Motor neuron (in vitro differentiated cells): ENCODE data around the gene FGG. TPM values are rescaled to one million over a fixed set of nuclear protein-coding genes. Genes with fewer than 3 reads are reported as not detected.

ENCODE experiments used
- ATAC-seq, 8 experiments: fragments of 200-7000 bp; cut with Tn5 transposase; replicated peaks in 6 of 8; 2 replicates each; pipeline ENCODE4 v1.8.0; 2021; ENCODE audit warnings: mild to moderate bottlenecking in 8 of 8, moderate library complexity in 8 of 8
- H3K27ac ChIP-seq, 2 donors: fragments of 250-450 bp; sonication (Bioruptor Pico); 2 replicates each; pipeline ENCODE4 v1.9.0; 2021; ENCODE audit warnings: antibody characterized with exemption in 2 of 2, mild to moderate bottlenecking in 2 of 2, moderate library complexity in 1 of 2
- H3K4me1 ChIP-seq, 2 donors: fragments of 250-450 bp; sonication (Bioruptor Pico); replicated peaks in 1 of 2; 2 replicates each; pipeline ENCODE4 v1.6.1; 2021; ENCODE audit warnings: antibody characterized with exemption in 2 of 2, mild to moderate bottlenecking in 2 of 2, moderate library complexity in 1 of 2
- H3K4me3 ChIP-seq, 5 donors: fragments of 250-450 bp; sonication (Bioruptor Pico); 2 replicates each; pipeline ENCODE4 v1.9.0; 2021; ENCODE audit warnings: antibody characterized with exemption in 5 of 5, mild to moderate bottlenecking in 5 of 5, moderate library complexity in 4 of 5
- WGBS, 10 experiments: fragments of 450-650 bp; shearing (Covaris generic); methylation state at CpG; one replicate each; pipeline ENCODE4 v1.0.0; 2022; 5-methylcytosine and 5-hydroxymethylcytosine counted together
- in situ Hi-C, 9 experiments: fragments of 400-800 bp; cut with MboI; loops; one replicate each; pipeline ENCODE4 v1.15.0; 2021; ENCODE audit warnings: low sequenced_read_pairs in 9 of 9, low pct_unique_long_range_greater_than_20kb in 2 of 9; ENCODE audit not compliant: unreplicated experiment in 9 of 9
- total RNA-seq, 8 experiments: library from RNA; unstranded; fragments of 300-600 nt; gene quantifications; 2 replicates each; pipeline versions ENCODE4 v1.2.3 to v1.2.4, GENCODE V29; 2022

The FGG gene
- total RNA-seq, 8 experiments from 2014 or later = 0.43 to 2.0 TPM; not detected in 6

GRCh38 chr4:154574311-154574710, 38.1 kb downstream of the FGG start:
- in situ Hi-C loops = loop anchor here in 2 of 9 experiments (25.0 kb wide), 2 partner anchors 213 to 788 kb away; partner anchors contain the start of gene RBM46 (in 1 of the 2)
- WGBS, 10 experiments = 13 to 100% (median 95%) methylated on average over 1 to 3 of the region's 3 CpGs
- Histone ChIP-seq H3K4me3 (no peak overlapping the region), H3K27ac (no peak overlapping the region), H3K4me1 (no peaks in the 10 kb centered on the region)
- ATAC-seq = peak in 1 of 8 experiments; percentile 42

GRCh38 chr4:154573190-154573870, 39.1 kb downstream of the FGG start:
- 33 to 100% (median 83%) methylated on average over 1 to 4 of the region's 5 CpGs for WGBS, 10 experiments
- no peaks in the 10 kb centered on the region for H3K4me1 ChIP-seq
- peak in 2 of 8 experiments; percentile 86 to 87 for ATAC-seq
- H3K4me3 ChIP-seq = no peak overlapping the region
- in situ Hi-C loops = loop anchor here in 2 of 9 experiments (25.0 kb wide), 2 partner anchors 214 to 789 kb away; partner anchors contain the start of gene RBM46 (in 1 of the 2)
- no peak overlapping the region for H3K27ac ChIP-seq

- no peak for ATAC-seq
- no peak overlapping the region for H3K27ac ChIP-seq
- no peak overlapping the region for H3K4me3 ChIP-seq
- 43 to 100% (median 96%) methylated on average over 1 to 5 of the region's 5 CpGs for WGBS, 10 experiments
- in situ Hi-C loops = loop anchor here in 2 of 9 experiments (25.0 kb wide), 2 partner anchors 218 to 793 kb away; partner anchors contain the start of gene RBM46 (in 1 of the 2)
- H3K4me1 ChIP-seq = no peaks in the 10 kb centered on the region
Measured at GRCh38 chr4:154569584-154569983, 42.9 kb downstream of the FGG start.

- in situ Hi-C loops = loop anchor here in 2 of 9 experiments (25.0 kb wide), 2 partner anchors 218 to 793 kb away; partner anchors contain the start of gene RBM46 (in 1 of the 2)
- ATAC-seq = no peak
- no peaks in the 10 kb centered on the region for H3K4me1 ChIP-seq
- 8 to 97% (median 69%) methylated on average over 1 to 3 of the region's 3 CpGs for WGBS, 10 experiments
- no peak overlapping the region for H3K4me3 ChIP-seq
- H3K27ac ChIP-seq = no peak overlapping the region
Measured at GRCh38 chr4:154569028-154569427, 43.4 kb downstream of the FGG start.

- in situ Hi-C loops = loop anchor here in 2 of 9 experiments (25.0 kb wide), 2 partner anchors 221 to 796 kb away; partner anchors contain the start of gene RBM46 (in 1 of the 2)
- ATAC-seq = peak in 1 of 8 experiments; percentile 53
Measured at GRCh38 chr4:154566639-154567204, 45.7 kb downstream of the FGG start.

GRCh38 chr4:154565704-154566103, 46.8 kb downstream of the FGG start:
- no peak overlapping the region for H3K4me3 ChIP-seq
- no peak for ATAC-seq
- in situ Hi-C loops = loop anchor here in 2 of 9 experiments (25.0 kb wide), 2 partner anchors 222 to 797 kb away; partner anchors contain the start of gene RBM46 (in 1 of the 2)
- H3K27ac ChIP-seq = no peak overlapping the region
- WGBS, 10 experiments = 33 to 100% (median 84%) methylated on average over 1 to 5 of the region's 6 CpGs; no CpG with 5 or more reads in 1 of the 10 experiments
- no peaks in the 10 kb centered on the region for H3K4me1 ChIP-seq

More at GRCh38 chr4:154566639-154567204, 45.7 kb downstream of the FGG start:
- Histone ChIP-seq H3K4me3 (no peak overlapping the region), H3K4me1 (no peaks in the 10 kb centered on the region), H3K27ac (no peak overlapping the region)
- 18 to 97% (median 63%) methylated on average over 1 to 5 of the region's 5 CpGs for WGBS, 10 experiments

- H3K4me3 ChIP-seq = no peak overlapping the region
- in situ Hi-C loops = loop anchor here in 2 of 9 experiments (25.0 kb wide), 2 partner anchors 223 to 798 kb away; partner anchors contain the start of gene RBM46 (in 1 of the 2)
- H3K27ac ChIP-seq = no peak overlapping the region
- H3K4me1 ChIP-seq = no peaks in the 10 kb centered on the region
- WGBS, 10 experiments = 25 to 100% (median 80%) methylated on average over 1 of the region's 1 CpG; no CpG with 5 or more reads in 1 of the 10 experiments
- no peak for ATAC-seq
Measured at GRCh38 chr4:154564311-154564710, 48.1 kb downstream of the FGG start.

- Histone ChIP-seq H3K4me3 (no peak within 1 kb of the TSS), H3K4me1 (no peaks in the 10 kb centered on the region), H3K27ac (no peak within 1 kb of the TSS)
- no peak for ATAC-seq
- WGBS, 10 experiments = 0 to 89% (median 71%) methylated on average over 1 to 2 of the region's 2 CpGs
- in situ Hi-C loops = loop anchor here in 2 of 9 experiments (25.0 kb wide), 2 partner anchors 225 to 800 kb away; partner anchors contain the start of gene RBM46 (in 1 of the 2)
Measured at GRCh38 chr4:154562697-154563254, 49.7 kb downstream of the FGG start, which contains the start of gene FGB. TSS of gene FGB (plus strand) at chr4:154563011. CDS start at chr4:154563019, 8 bp downstream.

GRCh38 chr4:154560824-154561231, 51.6 kb downstream of the FGG start:
- Histone ChIP-seq H3K4me1 (no peaks in the 10 kb centered on the region), H3K4me3 (no peak overlapping the region), H3K27ac (no peak overlapping the region)
- WGBS, 10 experiments = 0 to 100% (median 67%) methylated on average over 1 to 4 of the region's 4 CpGs; no CpG with 5 or more reads in 2 of the 10 experiments
- ATAC-seq = peak in 1 of 8 experiments; percentile 40
- in situ Hi-C loops = loop anchor here in 2 of 9 experiments (25.0 kb wide), 2 partner anchors 226 to 801 kb away; partner anchors contain the start of gene RBM46 (in 1 of the 2)

- in situ Hi-C loops = loop anchor here in 2 of 9 experiments (25.0 kb wide), 2 partner anchors 227 to 802 kb away; partner anchors contain the start of gene RBM46 (in 1 of the 2)
- no peak overlapping the region for H3K27ac ChIP-seq
- ATAC-seq = no peak
- WGBS, 10 experiments = 57 to 100% (median 94%) methylated on average over 1 of the region's 1 CpG; no CpG with 5 or more reads in 2 of the 10 experiments
- H3K4me1 ChIP-seq = no peaks in the 10 kb centered on the region
- H3K4me3 ChIP-seq = no peak overlapping the region
Measured at GRCh38 chr4:154560419-154560801, 52.0 kb downstream of the FGG start.

- Histone ChIP-seq H3K4me1 (no peaks in the 10 kb centered on the region), H3K4me3 (no peak overlapping the region), H3K27ac (no peak overlapping the region)
- ATAC-seq = peak in 3 of 8 experiments; percentile 90 to 95 (median 94)
- 0 to 97% (median 79%) methylated on average over 2 to 9 of the region's 9 CpGs for WGBS, 10 experiments
- in situ Hi-C loops = loop anchor here in 3 of 9 experiments (5.0 to 25.0 kb wide), 5 partner anchors 63 to 803 kb away; partner anchors contain the start of gene RBM46 (in 1 of the 3)
Measured at GRCh38 chr4:154559494-154560418, 52.7 kb downstream of the FGG start.
